Skin epidermis (tissue), 12 donors: ENCODE data around the gene SLC16A6.
"Not testable (repeated sequence)": the region's sequence is repeated elsewhere in the genome, so short reads cannot be mapped to it uniquely, and the experiment has no call there.

Experiments used
- H3K27ac ChIP-seq, 21 experiments: fragments of 200-600 bp; sonication (generic) in 11 of 21; one replicate each; pipeline ENCODE4 v1.5.0; 2020; ENCODE audit warnings: mild to moderate bottlenecking in 3 of 21, inconsistent platforms in 2 of 21, moderate library complexity in 2 of 21
- H3K4me3 ChIP-seq, 7 experiments: fragments of 200-600 bp; sonication (generic) in 2 of 7; one replicate each; pipeline ENCODE4 v1.5.0; 2020; ENCODE audit warnings: inconsistent platforms in 2 of 7, mild to moderate bottlenecking in 2 of 7, moderate library complexity in 1 of 7

The SLC16A6 gene

GRCh38 chr17:68232741-68233140, 58.2 kb downstream of the SLC16A6 start:
- not testable (repeated sequence) for H3K4me3 ChIP-seq
- H3K27ac ChIP-seq, result peak overlapping the region in 2 of 21 experiments; percentile 25 to 42

GRCh38 chr17:68231541-68231940, 59.4 kb downstream of the SLC16A6 start:
- no peak overlapping the region for H3K4me3 ChIP-seq
- H3K27ac ChIP-seq, result no peak overlapping the region

- not testable (repeated sequence) for H3K4me3 ChIP-seq, H3K27ac ChIP-seq
Observed at GRCh38 chr17:68231131-68231530, 59.8 kb downstream of the SLC16A6 start.

GRCh38 chr17:68229619-68230018, 61.3 kb downstream of the SLC16A6 start:
- H3K27ac ChIP-seq, result no peak overlapping the region
- H3K4me3 ChIP-seq, result no peak overlapping the region

GRCh38 chr17:68228817-68229570, 61.9 kb downstream of the SLC16A6 start:
- peak overlapping the region in 6 of 21 experiments; percentile 12 to 66 (median 52) for H3K27ac ChIP-seq
- no peak overlapping the region for H3K4me3 ChIP-seq

- H3K27ac ChIP-seq, result peak overlapping the region in 2 of 21 experiments; percentile 22 to 66
- not testable (repeated sequence) for H3K4me3 ChIP-seq
Observed at GRCh38 chr17:68228039-68228680, 62.8 kb downstream of the SLC16A6 start.

- H3K27ac ChIP-seq, H3K4me3 ChIP-seq: not testable (repeated sequence)
Observed at GRCh38 chr17:68225055-68225454, 65.9 kb downstream of the SLC16A6 start.

- no peak overlapping the region for H3K27ac ChIP-seq
- no peak overlapping the region for H3K4me3 ChIP-seq
Observed at GRCh38 chr17:68222606-68223005, 68.3 kb downstream of the SLC16A6 start.

- no peak overlapping the region for H3K27ac ChIP-seq
Observed at GRCh38 chr17:68221786-68222185, 69.1 kb downstream of the SLC16A6 start.

GRCh38 chr17:68220786-68221185, 70.1 kb downstream of the SLC16A6 start:
- not testable (repeated sequence) for H3K4me3 ChIP-seq, H3K27ac ChIP-seq

More at GRCh38 chr17:68221786-68222185, 69.1 kb downstream of the SLC16A6 start:
- H3K4me3 ChIP-seq, result no peak overlapping the region

GRCh38 chr17:68220186-68220585, 70.7 kb downstream of the SLC16A6 start:
- H3K4me3 ChIP-seq, H3K27ac ChIP-seq: not testable (repeated sequence)

- H3K4me3 ChIP-seq, H3K27ac ChIP-seq: not testable (repeated sequence)
Observed at GRCh38 chr17:68219429-68219828, 71.5 kb downstream of the SLC16A6 start.
